Measurements from ENCODE around the gene PIP4K2C.
"Not testable (repeated sequence)": the region's sequence is repeated elsewhere in the genome, so short reads cannot be mapped to it uniquely, and the experiment has no call there.

The PIP4K2C gene

DNA sequence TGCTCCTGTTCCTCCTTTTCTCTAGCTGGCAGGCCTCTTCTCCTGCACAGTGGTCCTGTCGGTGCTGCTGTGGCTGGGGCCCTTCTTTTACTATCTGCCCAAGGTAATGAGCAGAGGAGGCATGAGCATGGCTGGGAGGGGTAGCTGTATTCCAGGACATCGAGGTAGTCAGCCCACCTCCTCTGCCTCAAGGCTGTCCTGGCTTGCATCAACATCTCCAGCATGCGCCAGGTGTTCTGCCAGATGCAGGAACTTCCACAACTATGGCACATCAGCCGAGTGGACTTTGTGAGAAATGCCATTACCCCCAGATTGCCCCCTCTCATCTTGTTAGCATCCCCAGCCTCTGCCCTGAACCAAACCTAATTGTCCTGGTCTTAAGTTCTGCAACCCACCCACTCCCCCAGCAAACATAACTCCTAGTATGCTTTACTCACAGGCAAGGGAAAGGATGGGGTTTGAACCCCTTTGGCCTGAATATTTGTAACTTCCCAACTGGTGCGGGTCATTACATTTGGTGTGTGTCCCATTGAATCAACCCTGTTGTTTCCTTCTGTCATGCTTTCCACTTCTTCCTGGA is 32.9 kb downstream of the PIP4K2C start:
- DNase-seq: no peak

DNA sequence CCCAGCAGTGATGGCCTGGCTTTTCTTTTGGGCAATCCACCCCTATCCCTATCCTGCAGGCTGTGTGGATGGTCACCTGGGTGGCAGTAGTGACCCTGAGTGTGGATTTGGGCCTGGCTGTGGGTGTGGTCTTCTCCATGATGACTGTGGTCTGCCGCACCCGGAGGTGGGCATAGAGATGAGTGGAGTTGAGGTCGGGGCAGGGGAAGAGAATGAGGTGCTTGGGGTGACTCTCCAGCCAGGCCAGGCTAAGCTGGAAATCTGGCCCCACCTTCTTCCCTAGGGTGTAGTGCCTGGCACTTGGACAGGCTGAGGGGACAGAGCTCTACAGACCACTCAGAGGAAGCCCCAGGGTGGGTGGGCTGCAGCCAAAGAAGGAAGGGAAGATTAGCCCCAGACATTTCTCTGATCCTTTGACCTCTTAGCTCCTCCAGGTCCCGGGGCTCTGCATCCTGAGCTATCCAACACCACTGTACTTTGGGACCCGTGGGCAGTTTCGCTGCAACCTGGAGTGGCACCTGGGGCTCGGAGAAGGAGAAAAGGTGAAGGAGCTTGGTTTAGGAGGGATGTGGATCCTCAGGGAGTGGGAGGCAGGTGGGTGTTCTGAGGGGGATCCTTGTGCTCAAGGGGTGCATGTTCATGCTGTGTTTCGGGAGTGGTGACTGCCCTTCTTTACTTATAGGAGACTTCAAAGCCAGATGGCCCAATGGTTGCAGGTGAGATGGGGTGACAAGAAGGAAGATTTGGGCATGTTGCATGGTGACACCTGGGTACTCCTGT is 33.6 kb downstream of the PIP4K2C start:
- no peak for DNase-seq

DNA sequence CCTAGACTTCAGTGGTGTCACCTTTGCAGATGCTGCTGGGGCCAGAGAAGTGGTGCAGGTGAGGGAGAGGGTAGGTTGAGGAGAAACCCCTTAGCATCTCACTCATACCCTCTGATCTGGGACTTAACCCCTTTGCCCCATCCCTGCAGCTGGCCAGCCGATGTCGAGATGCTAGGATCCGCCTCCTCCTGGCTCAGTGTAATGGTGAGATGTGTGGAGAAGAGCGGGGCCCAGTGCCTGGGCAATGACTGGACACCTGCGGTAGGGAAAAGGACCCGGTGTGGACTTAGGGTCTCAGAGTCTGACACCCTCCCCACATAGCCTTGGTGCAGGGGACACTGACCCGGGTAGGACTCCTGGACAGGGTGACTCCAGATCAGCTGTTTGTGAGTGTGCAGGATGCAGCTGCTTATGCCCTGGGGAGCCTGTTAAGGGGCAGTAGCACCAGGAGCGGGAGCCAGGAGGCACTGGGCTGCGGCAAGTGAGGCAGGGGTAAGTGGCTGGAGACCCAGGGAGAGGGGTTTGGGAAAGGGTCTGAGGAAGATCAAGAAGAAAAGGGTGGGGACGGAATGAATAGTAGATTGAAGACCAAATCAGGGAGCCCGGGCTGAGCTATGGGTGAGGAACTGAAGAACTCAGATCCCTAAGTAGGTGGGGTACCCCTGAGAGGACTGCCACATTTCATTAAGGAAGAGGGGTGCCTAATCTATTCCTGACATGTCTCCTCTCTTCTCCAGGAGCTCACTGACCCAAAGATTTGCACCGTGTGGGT is 34.5 kb downstream of the PIP4K2C start:
- no peak for DNase-seq

DNA sequence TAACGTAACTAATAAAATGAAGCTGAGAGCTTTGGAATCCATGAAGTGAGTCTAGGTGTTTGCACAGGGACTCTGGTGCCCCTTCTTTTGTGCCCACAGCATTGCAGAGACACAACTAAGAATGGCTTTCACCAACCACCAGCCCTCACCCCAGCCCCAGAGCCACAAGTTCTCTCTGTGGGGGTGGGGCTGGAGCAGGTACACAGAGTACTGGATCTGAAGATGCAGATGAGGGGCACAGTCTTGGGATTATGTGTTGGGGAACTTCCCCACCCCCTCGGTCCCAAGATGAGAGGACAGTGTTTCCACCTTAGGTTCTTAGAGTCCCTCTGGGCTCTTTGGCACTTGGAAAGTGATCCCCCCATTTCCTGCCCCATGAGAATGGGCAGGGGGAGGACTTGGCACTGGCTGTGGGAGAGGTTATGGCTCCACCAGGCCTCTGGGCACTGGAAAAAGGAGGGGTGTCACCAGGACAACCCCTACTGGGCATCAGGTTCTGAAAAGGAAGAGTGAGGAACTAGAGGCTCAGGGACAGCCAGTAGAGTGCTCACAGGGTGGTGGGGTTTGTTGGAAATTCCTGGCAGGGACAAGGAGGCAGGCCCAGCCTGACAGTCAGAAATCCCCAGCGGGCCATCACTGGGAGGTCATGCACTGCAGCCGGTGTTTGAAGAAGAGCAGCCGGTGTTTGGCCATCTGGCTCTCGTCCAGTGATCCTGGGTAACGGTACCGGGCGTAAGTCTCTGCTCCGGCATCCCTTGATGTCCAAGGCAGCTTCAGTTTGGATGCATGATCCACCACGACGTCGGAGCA is 35.3 kb downstream of the PIP4K2C start:
- DNase-seq: no peak

DNA sequence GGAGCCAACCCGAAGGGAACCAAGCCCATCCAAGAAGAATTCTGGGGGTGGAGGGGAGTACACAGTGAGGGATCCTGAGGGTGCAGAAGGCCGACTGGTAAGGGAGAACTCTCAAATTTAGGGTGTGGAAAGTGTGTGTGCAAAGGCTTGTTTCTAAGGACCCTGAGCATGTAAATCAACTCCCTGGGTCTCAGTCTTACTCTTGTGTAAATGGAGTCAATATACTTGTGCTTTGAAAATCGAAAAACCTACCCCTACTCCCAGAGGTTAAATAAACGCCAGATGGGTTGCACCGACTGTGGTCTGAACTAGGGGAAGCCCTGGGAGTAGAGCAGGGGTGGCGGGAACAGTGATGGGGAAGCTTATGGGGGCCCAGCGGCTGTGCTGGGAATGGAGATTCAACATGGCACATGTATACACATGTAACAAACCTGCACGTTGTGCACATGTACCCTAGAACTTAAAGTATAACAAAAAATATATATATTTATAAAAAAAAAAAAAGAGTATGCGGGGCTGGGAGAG is 36.0 kb downstream of the PIP4K2C start:
- no peak for DNase-seq

DNA sequence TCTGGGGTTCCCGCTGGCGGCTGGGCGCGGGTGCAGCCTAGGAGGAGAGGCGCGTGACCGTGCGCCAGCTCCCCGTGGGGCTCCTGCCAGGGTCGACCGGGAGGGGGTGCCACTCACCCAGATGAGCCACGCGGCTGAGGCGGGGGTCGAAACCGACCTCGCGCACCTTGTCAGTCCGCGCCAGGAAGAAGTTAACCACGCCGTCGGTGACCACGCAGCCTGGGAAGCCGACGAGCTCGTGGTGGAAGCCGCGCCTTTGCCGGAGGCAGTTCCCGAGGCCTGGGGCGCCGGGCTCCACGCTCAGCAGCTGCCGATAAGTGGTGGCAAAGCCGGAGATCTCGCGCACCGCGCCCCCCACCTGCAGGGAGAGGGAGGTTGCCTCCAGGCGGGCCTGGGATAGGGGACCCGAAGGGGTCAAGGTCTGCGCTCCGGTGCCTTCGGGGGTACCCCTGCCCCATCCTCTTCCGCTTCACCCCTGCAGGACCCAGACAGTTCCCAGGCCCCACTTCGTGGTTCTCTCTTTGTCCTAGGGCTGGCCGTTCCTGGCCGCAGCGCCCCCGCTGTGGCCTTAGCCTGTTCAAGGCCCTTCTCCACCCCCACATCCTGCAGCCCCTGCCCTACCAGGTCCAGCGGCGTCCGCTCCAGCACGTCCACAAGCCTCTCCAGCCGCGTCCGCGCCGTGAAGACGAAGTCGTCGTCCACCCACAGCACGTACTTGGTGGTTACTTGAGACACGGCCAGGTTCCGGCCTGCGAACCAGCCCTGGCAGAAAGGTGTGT is 36.7 kb downstream of the PIP4K2C start:
- DNase-seq: no peak

DNA sequence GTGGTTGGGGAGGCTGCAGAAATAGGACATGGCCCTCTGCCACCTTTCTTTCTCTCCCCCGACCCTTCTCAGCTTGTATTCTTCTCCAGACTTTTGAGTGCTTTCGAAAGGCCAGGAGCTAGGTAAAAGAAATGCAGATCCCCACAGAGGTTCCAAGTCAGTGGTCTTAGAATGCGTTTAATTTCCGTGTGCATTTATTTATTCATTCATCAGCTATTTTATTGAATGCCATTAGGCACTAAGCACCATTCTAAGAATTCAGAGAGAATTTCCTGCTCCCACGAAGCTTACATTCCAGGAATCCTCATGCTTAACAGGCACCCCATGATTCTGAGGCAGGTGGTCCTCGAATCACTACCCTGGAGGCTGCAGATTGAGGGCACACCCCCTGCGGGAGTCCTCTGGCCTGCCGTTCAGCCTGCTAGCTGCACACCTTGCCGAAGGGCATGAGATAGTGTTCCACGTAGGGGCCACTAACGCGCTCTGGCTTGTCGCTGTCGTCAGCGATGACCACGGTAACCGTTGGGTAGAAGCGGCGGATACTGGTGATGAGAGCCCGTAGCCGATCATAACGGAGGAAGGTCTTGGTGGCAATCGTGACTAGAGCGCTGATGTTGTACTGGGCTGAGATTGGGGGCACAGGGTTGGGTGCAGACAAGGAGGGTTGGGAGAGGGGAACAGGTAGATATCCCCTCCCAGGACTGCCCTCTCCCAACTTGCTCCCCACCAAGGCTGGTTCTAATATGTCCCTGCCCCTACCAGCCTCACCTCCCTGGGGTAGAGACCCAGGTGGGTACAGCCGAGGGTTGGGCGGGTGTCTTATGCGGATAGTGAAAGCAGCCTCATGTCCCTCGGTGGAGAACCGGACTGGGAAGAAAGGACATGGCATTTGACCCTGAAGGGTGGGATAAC is 37.5 kb downstream of the PIP4K2C start:
- DNase-seq: no peak

DNA sequence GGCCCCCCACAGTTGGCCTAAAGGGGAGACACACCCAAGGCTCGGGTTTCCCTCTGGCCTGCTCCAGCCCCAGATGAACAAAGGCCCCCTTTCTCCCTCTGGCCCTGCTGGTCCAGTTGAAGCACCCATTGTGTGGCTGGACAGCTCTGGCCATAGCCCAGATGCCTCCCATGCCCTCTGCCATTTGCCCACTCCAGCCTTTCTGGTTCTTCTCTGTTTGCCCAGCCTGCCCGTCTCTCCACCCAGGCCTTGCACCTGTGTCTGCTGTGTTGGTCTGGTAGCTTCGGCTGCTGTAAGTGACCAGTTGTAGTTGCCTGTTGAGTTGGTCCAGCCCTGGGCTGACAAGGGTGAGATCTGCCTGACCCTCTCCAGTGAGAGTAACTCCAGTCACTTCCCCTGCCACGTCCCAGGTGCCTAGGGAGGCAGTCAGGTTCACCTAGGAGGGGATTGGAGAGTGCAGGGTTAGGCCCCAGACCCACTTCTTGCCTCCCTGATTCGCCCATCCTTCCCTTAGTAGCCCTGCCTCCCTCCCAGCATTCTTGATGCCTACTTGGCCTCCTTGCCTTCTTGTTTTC is 39.0 kb downstream of the PIP4K2C start:
- DNase-seq: no peak

DNA sequence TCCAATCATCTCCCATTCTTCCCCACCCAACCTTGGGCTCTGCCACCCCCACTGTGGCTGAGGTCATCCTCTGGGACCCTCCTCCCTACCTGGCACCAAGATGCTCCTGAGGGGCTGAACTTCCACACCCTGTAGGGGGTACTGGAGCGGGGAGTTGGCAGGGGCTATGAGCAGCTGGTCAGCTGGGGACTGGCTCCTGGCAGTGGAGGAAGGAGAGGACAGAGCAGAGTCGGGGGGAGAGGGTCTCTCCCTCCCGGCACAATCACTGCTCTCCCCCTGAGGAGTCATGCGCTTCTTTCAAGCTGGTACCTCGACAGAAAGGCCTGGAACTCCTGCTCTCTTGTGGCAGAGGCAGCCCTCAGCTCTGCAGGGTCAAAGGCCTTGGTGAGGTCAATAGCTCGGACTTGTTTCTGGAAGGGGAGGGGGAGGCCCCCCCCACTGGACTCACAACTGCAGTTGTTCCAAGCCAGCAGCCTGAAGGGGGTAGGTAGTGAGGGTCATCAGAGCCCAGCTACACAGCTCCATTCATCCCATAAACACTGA is 40.0 kb downstream of the PIP4K2C start:
- no peak for DNase-seq

DNA sequence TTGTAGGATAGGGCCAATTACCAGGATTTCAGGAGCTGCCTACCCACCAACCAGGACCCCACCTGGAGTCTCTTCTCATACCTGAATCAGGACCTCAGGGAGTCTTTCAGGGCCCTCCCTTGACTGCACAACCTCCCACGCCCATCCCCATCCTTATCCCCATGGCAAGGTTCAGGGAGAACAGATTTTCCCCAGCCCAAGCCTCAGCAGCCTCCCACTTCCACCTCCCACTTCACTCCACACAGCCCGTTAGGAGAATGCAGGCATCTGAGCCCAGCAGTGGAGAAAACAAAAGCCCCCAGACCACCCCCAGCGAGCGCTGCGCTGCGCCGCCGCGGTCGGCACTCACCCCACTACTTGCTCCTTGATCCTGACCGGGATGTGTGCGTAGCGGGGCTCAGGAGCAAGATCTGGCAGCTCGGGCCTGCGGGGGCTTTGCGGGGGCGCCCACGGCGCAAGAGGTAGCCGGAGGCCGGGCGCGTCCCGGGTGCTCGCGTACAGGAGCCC is 40.6 kb downstream of the PIP4K2C start:
- no peak for DNase-seq

DNA sequence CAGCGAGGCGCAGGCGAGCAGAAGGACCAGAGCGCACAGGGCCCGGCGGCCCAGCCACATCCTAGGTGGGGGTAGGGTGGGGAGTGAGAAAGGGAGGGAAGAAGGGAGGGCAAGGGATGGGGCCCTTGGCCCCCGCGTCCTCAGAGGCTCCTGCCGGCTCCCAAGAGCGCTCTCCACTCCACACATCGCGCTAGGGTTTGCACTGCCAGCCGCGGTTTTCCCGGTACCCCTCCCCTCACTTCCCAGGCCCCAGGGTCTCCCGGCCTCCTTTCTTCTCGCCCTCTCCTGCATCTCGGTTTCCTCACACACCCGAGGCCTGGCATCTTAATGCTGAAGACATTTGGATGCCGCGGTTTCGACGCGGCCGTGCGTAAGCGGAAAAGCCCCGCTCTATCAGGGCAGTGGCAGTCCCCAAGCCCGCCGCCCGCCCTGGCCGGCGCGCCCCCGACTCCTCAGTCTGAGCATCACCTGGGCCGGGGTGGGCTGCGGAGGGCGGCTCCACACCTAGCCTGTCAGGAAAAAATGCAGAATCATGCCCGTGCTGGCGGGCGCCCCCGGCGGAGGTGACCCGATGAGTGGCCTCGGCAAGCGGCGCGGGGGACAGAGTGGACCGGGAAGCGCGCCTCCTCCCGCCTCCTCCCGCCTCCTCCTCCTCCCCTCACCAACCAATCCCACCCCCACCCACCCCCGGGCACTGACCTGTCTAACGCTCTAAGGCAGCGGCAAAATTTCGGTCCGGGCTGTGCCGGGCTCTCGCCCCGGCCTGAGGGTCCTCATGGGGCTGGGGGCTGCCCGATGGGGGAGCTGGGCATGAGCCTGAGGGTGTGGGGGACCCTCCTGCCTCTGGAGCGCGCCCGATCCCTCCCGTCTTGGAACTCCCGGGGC is 41.3 kb downstream of the PIP4K2C start:
- no peak for DNase-seq

DNA sequence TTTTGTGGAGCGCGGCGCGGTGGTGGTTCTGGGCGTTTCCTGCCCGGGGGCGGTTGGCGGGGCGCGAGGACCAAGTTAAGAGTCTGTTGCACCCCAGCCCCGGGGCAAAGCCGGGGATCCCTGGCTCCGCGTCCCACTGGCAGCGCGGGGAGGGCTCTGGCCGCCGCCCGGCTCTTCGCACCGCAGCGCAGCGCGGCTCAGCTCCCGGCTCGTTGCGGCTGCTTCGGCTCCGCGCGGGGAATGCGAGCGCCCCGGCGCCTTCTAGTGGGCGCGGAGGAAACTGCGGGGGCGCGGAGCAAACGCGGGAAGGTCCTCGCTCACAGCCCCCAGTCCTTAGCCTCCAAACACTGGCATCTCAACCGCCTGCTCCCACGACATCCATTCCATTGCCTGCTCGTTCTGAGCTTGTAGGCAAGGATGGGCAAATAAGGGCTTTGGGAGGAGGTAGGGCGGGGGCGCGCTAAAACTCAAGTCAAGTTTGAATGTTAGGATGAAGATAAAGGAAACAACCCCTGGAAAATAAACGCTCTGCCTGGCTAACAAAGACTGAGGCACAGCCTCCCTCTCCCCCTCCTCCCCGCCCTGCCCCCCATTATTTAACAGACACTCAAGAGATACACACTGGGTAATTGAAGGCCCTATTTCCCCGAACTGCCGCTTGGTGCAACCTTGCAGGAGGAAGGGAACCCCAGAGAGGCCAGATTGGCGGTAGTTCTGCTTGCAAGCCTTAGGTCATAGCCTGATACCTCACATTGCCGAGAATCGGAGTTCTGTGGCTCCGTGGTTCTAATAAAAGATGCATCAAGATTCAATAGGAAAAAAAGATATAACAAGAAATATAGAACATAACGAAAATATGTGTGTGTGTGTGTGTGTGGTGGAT is 42.2 kb downstream of the PIP4K2C start, which contains the start of gene B4GALNT1:
B4GALNT1 (minus strand) TSS at position 244 of the 883 bp plus-strand sequence. CDS start 1,069 bp downstream, outside the sequence.
- peak; percentile 66 for DNase-seq

DNA sequence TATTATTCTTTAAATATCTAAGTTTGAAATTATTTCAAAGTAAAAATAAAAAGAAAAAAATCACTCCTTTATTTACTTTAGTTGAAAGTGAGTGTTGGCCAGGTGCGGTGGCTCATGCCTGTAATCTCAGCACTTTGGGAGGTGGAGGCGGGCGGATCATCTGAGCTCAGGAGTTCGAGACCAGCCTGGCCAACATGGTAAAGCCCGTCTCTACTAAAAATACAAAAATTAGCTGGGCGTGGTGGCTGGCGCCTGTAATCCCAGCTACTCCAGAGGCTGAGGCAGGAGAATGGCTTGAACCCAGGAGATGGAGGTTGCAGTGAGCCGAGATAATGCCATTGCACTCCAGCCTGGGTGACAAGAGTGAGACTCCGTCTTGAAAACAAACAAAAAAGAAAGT is 45.7 kb downstream of the PIP4K2C start:
- not testable (repeated sequence) for DNase-seq

DNA sequence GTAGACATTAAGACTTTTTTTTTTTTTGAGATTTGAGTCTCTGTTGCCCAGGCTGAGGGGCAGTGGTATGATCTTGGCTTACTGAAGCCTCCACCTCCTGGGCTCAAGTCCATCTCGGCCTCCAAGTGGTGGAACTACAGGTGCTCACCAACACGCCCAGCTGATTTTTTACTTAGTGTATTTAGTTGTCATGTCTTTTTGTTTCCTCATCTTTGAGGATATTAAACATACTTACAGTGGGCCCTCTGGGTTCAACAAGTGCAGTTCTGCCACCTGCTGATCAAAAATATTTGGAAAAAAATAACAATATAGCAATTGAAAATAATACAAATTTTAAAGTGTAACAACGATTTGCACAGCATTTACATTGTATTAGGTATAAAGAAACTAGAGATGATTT is 46.4 kb downstream of the PIP4K2C start:
- no peak for DNase-seq

DNA sequence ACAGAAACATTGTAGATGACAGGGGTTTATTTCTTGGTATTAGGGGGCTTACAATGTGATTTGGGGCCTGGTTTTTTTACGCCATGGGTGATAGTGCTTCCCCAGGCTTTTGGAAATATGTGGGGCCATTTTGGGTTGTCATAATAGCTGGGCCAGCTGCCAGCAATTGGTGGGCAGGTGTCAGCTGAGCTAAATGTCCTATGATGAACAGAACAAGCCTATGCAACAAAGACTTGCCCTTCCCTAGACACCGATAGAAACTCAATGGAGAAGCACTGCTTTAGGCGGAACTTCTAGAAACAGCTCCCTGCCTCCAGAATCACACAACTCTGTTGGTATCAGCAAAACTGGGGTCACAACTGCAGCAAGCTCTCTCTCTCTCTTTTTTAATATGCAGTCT is 47.1 kb downstream of the PIP4K2C start:
- DNase-seq: no peak

DNA sequence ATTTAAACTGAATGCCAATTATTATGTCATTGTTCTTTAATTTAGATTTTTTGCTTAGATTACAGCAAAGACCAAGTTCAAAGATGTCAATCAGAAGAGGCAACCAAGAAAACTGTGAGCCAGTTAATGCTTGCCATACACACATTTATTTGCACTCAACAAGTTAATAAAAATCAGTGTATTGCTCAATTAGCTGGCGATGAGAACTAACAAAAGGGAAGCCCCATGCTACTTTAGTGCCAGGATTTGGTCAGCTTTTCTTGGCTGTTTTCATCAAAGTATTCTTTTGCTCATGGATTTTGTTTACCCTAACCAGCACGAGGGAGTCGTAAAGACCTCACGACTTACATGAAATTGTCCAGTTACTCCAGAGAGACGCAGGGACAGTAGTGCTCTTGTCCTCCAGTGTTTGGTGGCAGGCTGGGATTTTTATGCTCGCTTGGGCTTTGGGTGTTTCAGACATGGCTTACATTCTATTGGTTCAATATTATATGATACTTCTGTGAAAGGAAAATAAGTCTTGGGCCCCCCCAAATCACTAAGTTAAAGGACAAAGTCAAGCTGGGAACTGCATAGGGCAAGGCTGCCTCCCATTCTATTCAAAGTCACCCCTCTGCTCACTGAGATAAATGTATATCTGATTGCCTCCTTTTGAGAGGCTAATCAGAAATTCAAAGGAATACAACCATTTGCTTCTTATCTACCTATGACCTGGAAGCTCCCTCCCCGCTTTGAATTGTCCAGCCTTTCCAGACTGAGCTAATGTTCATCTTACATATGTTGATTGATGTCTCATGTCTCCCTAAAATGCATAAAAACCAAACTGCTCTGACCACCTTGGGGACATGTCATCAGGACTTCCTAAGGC is 49.4 kb downstream of the PIP4K2C start:
- DNase-seq: no peak

All from CD4-positive, alpha-beta T cell treated with Interleukin-21 for 1 hour (primary cell).